T-helper 1 cell (primary cell): Measurements from ENCODE around the gene HP1BP3.
A peak's percentile ranks its signal among the peaks of the same experiment; 100 is the strongest.
"Not testable (repeated sequence)": the region's sequence is repeated elsewhere in the genome, so short reads cannot be mapped to it uniquely, and the experiment has no call there.

Experiments
- DNase-seq, 5 donors: peaks; one replicate each; pipeline ENCODE4 v3.0.0-alpha.2; 2012 to 2020

HP1BP3 gene

DNA sequence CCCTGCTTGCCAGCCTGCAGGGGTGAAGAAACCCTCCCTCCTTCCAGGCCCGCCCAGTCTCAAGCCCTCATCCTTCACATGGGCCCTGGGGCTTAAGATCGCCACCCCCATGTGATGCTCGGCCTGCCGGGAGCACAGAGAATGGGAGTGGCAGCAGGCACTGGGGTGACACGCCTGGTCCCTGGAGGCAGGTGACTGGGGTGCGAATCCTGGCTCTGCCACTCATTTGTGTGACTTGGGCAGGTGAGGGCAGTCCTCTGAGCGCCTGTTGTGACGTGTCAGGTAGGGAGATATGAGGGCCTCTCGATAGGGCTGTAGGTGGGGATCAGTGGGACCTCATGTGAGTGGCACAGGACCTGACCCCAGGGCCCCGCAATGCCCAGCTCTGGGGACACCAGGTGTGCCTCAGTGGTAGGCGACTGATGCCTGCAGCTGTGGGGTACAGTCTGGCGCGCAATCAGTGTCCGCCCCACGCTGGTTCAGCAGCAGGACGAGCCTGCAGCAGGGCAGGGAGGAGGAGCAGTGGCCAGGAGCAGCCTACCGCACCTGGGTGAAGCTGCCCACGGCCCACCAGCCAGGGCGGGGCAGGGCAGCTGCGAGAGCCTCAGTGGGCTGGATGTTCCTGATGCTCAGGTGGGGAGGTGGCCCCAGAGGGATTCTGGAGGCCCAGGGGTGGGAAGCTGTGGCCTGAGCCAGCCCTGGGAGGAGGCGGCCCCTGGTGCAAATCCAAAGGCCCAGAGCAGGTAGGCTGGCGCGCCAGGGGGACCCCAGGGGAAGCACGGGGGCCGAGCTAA is 60.8 kb downstream of the HP1BP3 start:
- no peak for DNase-seq

DNA sequence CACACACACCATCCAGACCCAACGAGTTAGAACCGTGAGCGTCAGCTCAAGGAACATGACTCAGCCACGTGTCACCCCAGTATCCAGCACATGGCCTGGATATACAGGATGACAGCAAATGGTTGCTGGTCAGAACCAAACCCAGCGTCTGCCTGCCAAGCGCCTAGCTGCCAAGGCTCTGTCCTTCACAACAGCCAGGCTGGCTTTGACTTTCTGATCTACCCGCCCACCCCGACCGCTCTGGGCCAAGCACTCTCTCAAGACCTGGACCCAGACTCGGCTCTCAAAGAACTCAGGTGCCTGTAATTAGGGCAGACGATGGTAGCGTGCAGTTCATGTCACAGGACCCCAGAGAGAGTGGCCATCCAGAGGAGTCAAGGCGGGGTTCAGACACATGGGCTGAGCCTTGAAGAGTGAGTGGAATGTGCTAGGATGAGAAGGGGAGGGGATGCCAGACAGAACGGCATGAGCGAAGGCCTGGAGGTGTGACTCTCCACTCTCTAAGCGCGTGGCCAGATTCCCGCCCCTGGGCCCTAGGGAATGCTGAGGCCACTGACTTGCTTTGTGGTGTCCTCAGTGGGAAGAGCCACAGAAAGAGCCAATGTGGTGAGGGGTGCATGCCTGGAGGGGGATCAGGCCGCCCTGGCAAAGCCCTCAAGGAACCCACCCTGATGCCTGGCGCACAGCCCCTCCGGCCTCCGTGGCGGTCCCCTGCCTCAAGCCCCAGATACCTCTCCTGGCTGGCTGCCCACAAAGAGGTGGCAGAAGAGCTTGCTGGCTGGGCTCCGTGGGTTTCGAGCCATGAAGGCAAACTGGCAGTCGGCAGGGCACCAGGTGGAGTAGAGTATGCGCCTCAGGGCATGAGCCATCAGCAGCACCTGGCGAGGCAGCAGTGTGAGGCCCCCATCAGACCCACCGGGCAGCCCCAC is 61.7 kb downstream of the HP1BP3 start:
- no peak for DNase-seq

DNA sequence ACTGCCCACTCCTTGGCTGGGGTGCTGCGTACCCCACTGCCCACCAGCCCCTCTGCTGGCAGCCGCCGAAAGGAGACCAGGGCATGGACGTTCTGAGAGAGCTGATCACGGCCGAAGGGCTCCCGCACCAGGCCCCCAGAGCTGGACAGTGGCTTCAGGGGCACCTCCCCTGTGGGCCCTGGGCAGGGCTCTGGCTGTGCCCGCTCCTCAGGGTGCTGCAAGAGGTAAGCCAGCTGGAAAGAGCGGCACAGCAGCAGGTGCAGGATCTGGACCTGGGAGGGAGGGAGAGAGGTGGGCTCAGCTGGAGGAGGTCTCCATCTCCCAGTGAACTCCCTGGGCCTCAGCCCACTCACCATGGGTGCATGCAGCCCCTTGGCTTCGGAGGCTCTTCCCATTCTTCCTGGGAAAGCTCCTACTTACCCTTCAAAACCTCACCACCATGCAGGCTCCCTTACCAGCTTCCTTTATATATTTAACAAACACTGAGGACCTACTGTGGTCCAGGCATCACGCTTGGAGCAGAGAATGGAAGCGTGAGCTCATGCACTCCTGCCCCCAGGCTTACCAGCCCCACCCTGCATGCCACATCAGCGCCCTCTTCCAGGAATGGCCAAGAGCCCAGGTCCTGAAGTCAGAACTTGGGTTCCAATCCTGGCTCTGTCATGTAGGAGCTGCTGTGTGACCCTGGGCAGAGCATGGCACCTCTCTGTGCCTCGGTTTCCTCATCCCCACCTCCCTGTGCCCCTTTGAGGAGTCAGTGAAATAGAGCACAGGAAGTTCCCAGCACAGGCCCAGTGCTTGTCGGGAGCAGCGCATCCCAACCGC is 62.5 kb downstream of the HP1BP3 start:
- no peak for DNase-seq

DNA sequence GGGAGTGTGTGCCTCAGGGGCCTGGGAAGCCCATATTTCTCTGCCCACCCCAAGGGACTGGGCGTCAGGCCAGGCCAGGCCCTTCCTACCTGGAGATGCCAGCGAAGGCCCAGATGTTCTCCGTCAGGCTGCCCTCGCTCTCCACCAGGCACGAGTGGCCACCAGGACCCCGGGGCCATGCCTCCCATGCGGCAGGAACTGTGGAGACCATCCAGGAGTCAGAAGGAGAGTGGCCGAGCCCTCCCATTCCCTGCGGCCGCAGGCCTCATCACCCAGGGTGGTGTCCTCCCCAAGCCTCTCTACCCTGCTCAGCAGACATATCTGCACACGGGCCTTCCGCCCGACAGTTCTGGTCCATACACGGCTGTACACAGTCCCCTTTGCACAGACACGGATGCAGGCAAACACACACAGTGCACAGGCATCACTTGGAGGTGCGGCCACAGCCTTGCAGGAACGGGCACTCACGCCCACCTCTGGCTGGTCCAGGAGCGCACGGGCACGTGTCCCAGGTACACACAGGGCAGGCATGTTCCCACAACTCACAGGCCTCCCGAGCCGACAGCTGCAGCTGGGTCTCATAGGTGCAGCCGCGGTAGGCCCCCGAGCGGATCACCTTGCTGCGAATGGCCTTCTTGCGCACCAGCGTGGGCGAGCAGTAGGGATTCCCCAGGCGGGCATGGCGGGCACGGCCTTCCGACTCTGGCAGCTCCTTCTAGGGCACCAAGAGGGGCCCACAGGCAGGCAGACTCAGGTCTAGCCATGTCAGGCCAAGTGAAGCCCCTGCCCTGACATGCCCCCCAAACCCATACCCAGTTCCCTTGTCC is 63.4 kb downstream of the HP1BP3 start:
- DNase-seq: no peak

DNA sequence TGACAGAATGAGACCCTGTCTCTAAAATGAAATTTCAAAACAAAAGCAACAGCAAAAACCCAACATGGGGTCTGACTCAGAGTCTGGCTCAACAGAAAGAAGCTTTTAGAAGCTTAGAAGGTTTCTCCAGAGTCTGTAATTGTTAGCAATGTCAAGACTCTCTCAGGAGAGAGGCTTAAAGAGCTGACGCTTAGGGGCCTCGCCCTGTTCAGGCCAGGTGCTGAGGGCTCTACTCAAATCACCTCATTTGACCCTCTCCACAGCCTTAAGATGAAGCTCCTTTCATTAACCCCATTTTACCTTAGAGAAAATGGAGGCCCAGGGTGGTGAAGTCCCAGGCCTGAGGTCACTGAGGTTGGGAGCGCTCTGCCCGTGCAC is 64.0 kb downstream of the HP1BP3 start:
- no peak for DNase-seq

DNA sequence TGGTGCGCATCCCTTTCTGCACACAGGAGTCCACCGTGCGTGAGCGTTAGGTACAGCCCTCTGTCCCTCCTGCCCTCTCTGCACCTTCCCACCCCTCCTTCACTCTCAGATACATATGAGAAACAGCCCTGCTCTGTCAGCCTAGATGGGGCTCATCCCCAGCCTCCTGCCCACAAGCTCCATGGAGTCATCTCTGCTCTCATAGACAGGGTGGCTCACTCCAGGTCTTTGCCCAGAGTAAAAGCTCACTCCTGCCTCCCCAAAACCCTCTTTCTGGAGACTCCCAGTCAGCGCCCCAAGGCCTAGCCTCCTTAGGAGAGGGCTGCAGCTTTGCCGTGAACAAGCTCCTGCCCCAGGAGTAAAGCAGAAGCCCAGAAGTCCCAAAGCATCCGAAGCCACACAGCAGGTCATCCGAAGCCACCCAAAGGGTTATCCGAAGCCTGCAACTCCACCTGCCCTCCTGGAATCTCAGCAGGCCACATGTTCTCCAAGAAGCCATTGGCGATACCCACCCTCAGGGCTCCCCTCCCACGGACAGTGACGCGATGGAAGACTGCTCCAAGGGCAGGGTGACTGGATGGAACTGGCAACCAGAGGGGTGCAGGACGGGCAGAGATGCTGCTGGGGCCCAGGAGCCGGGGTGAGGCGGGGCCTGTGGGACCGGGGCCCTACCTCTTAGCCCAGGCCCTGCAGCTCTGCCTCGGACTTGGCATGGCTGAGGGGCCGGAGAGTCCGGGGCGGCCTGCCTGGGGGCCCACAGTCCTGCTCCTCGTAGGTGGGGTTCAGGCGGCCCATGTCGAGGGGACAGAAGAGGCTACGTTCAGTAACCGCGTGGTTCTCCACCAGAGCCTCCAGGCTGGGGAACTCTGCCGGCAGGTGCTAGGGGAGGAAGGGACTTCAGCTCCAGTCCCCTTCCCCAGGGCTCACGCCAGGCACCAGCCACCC is 65.7 kb downstream of the HP1BP3 start:
- DNase-seq: no peak

DNA sequence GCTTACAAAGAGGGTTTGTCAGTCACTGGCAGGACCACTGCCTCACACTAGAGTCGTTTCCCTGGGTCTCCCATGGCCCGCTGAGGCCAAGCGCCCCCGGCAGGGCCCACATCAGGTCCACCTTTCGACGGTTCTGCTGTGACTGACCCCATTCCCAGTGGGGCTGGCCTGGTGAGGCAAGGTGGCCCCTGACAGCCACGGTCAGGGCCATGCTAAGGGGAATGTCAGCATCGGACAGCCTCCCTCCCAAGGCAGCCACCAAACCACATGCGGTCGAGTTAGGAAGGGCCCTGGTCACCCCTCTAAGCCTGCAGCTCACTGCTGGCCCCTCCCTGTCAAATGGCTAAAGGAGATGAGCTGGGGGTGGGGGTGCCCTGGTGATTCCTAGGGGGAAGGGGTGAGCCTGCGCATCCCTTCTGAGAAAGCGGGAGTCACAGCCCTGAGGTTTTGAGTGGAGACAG is 66.4 kb downstream of the HP1BP3 start:
- no peak for DNase-seq

DNA sequence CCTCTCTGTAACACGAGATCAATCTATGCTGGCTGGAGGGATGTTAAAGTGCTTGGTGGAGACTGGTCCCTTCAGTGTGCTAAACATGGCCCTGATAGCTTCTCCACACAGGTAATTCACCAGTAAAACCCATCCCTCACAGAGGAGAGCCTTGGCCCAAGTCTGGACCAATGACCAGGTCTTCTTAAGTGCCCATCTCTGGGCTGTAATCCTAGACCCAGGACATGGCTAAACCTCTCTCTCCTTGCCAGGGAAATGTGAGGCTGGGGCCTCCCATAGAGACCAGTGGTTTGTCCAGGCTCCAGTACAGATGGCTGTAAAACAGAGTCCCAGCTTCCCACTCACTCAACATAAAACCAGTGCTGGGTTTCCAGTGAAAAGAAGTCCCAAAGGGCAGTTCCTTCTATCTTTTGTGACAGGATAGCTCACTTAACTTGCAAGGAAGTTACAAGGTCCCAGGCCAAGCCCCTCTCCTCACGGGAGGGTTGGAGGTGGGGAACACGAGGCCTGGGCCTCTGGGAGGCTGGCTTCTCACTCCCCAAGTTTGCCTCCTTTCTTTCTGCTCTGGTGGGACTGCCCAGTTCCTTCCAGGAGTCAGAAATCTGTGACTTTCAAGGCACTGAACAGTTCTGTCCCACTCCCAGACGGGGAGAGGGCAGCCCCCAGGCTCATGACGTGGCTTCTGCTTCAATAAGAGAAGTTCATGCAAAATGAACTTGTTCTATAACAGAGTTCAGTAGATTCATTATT is 67.1 kb downstream of the HP1BP3 start:
- DNase-seq: no peak

DNA sequence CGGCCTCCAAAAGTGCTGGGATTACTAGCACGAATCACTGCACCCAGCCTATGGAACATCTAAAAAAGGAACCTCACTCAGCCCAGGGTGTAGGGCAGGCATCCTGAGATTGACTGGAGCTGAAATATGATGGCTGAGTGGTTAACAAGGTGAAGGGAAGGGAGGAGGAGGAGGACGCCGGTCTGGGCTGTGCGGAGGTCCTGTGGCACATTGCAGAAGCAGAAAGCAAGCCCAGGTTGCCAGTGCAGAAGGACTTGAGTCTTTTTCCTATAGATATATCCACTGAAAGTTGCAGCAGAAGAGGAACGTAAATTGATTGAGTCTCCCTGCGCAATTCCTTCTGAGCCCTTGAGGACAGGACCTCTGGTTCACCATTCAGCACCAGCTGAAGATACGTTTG is 67.8 kb downstream of the HP1BP3 start:
- DNase-seq: no peak

DNA sequence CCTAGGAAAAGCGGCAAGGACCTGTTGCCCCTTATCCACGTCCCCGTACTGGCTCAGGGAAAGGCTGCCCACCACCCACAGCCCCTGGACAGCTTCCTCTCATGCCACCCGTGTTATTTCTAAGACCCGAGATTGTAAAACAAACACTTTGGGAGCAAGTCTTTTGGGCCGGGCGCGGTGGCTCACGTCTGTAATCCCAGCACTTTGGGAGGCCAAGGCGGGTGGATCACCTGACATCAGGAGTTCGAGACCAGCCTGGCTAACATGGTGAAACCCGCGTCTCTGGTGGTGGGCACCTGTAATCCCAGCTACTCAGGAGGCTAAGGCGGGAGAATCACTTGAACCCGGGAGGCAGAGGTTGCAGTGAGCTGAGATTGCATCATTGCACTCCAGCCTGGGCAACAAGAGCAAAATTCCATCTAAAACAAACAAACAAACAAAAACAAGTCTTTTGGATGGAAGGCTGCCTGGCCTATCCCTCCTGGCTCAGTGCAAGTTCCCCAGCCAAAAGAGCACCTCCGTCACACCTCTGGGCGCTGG is 68.7 kb downstream of the HP1BP3 start:
- not testable (repeated sequence) for DNase-seq

DNA sequence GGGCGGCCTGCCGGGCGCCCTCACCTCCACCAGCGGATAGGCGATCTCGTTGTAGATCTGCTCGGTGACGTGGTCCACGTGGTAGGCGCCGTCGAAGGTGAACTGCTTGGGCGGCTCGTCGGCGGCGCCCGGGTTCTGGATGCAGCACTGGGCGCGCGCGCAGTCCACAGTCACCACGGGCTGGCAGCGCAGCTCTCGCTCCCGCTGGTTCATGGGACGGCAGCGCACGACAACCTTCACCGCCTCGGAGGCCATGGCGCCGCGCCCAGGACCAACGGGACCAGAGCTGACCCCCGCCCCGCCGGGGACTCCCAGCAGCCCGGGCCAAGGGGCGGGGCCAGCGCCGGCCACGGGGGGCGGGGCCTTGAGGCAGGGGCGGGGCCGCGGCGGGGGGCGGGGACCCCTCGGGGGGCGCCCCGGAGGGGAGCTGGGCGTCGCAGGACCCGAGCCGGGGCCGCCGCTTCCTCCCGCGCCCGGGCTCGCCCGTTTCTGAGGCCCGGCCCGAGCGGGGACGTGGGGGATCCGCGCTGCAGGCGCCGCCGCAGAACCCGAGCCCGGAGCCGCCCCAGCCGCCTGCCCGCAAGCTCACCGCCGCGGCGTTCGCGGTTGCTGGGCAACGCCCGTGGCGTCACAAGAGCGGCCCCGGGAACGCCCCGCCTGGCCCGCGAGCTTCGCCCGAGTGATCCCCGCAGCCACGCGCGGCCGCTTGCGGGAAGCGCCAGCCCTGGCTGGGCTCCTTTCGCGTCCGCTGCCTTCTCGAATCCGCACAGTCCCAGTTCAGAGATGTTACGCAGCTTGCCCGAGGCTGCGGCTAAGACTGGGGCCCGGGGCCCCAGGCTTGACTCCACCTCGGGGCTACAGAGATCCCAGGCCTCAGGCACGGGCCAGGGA is 69.4 kb downstream of the HP1BP3 start, which contains the start of gene KIF17:
TSS of gene KIF17 (minus strand) at position 556 of the 891 bp plus-strand sequence. CDS start at position 255, 301 bp downstream.
- peak; percentile 46 to 69 (median 55) for DNase-seq

DNA sequence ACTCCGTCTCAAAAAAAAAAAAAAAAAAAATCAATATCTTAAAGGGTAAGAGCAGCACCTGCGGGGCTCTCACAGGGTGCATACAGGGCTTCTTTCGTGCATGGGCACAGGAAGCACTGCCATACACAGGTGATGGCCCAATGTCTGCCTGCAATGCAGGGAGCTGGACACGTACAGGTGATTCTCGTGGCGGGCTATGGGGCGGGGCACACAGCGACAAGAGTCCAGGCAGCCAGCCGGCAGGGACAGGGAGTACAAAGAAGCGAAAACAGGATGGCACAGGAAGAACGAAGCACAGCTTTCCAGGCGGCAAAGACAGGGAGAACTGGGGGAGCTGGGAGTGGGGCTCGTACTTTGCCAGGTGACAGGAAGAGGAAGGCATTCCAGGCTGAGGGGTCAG is 70.9 kb downstream of the HP1BP3 start:
- no peak for DNase-seq

DNA sequence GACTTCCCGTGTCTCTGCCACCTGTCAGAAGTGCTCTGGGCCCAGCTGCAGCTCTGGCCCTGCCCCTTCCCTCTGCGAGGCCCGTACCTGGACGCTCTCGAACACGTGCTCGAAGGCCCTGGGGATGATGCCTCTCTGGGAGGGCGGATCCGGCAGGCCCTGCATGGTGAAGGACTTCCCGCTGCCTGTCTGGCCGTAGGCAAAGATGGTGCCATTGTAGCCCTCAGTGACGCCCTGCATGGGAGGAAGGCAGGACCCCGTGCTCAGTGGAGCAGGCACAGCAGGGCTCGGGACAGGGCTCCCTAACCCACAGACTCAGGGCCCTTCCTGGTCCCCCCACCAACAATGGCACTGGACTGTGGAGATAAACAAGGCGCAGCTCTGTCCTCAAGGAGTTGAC is 71.7 kb downstream of the HP1BP3 start:
- no peak for DNase-seq

DNA sequence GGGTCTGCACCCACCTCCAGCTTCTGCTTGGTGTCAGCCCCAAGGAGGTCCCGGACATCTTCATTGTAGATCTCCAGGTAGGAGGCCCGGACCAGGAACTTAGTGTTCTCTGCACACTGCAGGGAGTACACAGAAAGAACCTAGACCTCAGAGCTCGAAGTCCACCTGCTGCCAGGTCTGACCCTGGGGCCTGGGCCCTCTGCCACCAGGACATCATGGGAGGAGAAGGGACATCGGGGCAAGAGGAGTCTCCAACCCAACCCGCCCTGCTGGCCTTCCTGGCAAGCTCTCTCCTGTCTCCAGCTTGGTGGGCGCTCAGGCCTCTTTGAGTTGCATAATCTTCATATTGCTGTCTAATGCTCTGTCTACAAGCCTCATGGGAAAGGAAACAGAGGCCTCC is 73.7 kb downstream of the HP1BP3 start:
- DNase-seq: no peak

DNA sequence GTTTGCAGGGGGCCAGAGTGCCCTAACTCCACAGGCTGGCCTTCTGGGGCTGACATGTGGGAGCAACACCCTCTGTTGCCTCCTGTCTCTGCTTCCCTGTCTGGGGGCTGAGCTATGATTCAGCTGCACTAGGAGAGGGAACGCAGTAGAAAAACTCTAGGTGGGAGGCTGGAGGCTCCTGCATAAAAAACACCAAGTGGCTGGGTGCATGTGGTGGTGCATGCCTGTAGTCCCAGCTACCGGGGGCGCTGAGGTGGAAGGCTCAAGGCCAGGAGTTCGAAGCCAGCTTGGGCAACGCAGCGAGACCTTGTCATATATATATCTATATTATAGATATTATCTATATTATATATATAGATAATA is 74.9 kb downstream of the HP1BP3 start:
- DNase-seq: no peak

DNA sequence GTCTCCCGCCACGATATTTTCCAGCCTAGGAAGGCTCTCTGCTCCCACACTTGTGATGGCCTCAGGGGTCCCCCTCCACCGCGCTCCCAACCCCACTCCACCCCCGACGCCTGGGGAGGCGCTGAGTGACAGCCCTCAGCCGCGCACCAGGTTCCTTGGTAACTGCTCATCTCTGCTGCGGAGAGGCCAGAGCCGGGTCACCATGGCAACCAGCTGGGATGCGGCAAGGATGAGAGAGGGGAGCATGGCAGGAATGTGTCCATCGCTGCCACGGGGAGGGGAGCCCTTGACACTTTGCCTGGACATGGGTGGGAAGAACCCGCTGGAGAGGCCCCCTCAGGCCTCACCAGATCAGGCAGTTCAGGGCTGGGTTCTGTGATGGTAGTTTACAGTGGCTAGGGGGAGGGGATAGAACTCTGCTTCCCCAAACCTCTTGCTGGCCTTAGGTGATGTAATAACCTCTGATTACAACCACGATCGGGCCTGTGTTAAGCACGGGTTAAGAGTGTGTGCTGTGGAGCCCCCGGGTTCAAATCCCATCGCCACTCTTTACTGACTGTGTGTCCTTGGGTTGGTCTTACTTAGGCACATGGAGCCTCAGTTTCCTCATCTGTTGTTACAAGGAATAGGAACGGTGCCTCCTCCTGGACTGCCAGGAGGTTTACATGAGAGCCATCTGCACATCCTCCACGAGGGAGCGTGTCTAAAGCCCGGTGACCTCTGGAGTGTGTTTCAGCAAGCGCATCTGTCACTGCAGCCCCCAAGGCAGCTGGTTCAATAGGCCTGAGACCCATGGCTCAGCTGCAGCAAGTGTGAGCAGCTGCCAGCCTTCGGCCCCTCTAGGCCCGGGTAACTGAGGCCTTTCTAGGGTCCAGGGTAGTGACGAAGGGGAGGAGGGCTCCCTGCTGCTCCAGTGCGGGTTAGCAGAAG is 75.6 kb downstream of the HP1BP3 start:
- DNase-seq: no peak
